HepG2 (cell line): ENCODE measurements around the gene GNB3. TPM values are rescaled to one million over a fixed set of nuclear protein-coding genes. Genes with fewer than 3 reads are reported as not detected.

Experiments
- AKAP8 ChIP-seq: sonication (generic); formaldehyde crosslinking; IDR thresholded peaks from 2 replicates; pipeline ENCODE4 v1.5.1; 2020; ENCODE audit warnings: mild to moderate bottlenecking, missing genetic modification reagents
- ARID3A ChIP-seq: IDR thresholded peaks from 2 replicates; pipeline ENCODE4 v1.6.1; 2012; ENCODE audit warnings: low read depth, low read length, improper control_type of control experiment
- ARID4A ChIP-seq: sonication (generic); formaldehyde crosslinking; IDR thresholded peaks from 2 replicates; pipeline ENCODE4 v1.5.0; 2020; ENCODE audit warnings: mild to moderate bottlenecking, missing genetic modification reagents, borderline replicate concordance
- ATM ChIP-seq: fragments of 450-650 bp; IDR thresholded peaks from 2 replicates; pipeline ENCODE4 v1.7.1; 2017; ENCODE audit warnings: mild to moderate bottlenecking, borderline replicate concordance
- DRAP1 ChIP-seq: IDR thresholded peaks from 2 replicates; pipeline ENCODE4 v1.6.1; 2016; ENCODE audit warnings: missing genetic modification reagents, missing compliant biosample characterization
- KDM5A ChIP-seq: fragments of 200-600 bp; sonication (generic); IDR thresholded peaks from 2 replicates; pipeline ENCODE4 v1.7.0; 2018; ENCODE audit warnings: antibody characterized with exemption, mild to moderate bottlenecking, low read length, borderline replicate concordance
- MIXL1 ChIP-seq: IDR thresholded peaks from 2 replicates; pipeline ENCODE4 v1.6.1; 2016
- MYC ChIP-seq: sonication (generic); formaldehyde crosslinking; IDR thresholded peaks from 2 replicates; pipeline ENCODE4 v1.9.0; 2021; ENCODE audit warnings: missing genetic modification reagents, borderline replicate concordance
- NKX3-1 ChIP-seq: sonication (generic); formaldehyde crosslinking; IDR thresholded peaks from 2 replicates; pipeline ENCODE4 v1.5.0; 2020; ENCODE audit warnings: missing genetic modification reagents
- REL ChIP-seq: sonication (generic); formaldehyde crosslinking; conservative IDR thresholded peaks from 2 replicates; pipeline ENCODE4 v1.8.0; 2022; ENCODE audit warnings: mild to moderate bottlenecking, missing genetic modification reagents, moderate library complexity
- SAP130 ChIP-seq: IDR thresholded peaks from 2 replicates; pipeline ENCODE4 v1.6.1; 2016; ENCODE audit warnings: low read depth
- SIN3A ChIP-seq: IDR thresholded peaks from 2 replicates; pipeline ENCODE4 v1.6.1; 2011; ENCODE audit warnings: low read depth, mild to moderate bottlenecking, control low read depth, low read length, borderline replicate concordance
- SNAPC2 ChIP-seq: sonication (generic); formaldehyde crosslinking; IDR thresholded peaks from 2 replicates; pipeline ENCODE4 v1.8.1; 2022; ENCODE audit warnings: mild to moderate bottlenecking, missing genetic modification reagents
- STAG1 ChIP-seq: sonication (generic); formaldehyde crosslinking; IDR thresholded peaks from 2 replicates; pipeline ENCODE4 v1.4.0; 2020; ENCODE audit warnings: missing genetic modification reagents
- THYN1 ChIP-seq: sonication (generic); formaldehyde crosslinking; IDR thresholded peaks from 2 replicates; pipeline ENCODE4 v1.8.1; 2023; ENCODE audit warnings: low read depth, mild to moderate bottlenecking, moderate library complexity, missing genetic modification reagents, borderline replicate concordance
- TOPORS ChIP-seq: sonication (generic); formaldehyde crosslinking; IDR thresholded peaks from 2 replicates; pipeline ENCODE4 v1.8.0; 2023; ENCODE audit warnings: mild to moderate bottlenecking, missing genetic modification reagents
- ZC3H4 ChIP-seq: sonication (generic); formaldehyde crosslinking; IDR thresholded peaks from 2 replicates; pipeline ENCODE4 v1.4.0; 2020; ENCODE audit warnings: missing genetic modification reagents, borderline replicate concordance
- ZNF264 ChIP-seq: sonication (generic); formaldehyde crosslinking; IDR thresholded peaks from 2 replicates; pipeline ENCODE4 v1.4.0; 2020; ENCODE audit warnings: missing genetic modification reagents
- ZNF276 ChIP-seq: sonication (generic); formaldehyde crosslinking; IDR thresholded peaks from 2 replicates; pipeline ENCODE4 v1.4.0; 2020; ENCODE audit warnings: mild to moderate bottlenecking, low read depth, missing genetic modification reagents
- ZNF784 ChIP-seq: sonication (generic); formaldehyde crosslinking; IDR thresholded peaks from 2 replicates; pipeline ENCODE4 v1.5.1; 2020; ENCODE audit warnings: missing genetic modification reagents, mild to moderate bottlenecking, borderline replicate concordance
- polyA plus RNA-seq, 8 experiments: library from polyadenylated mRNA; depleted of rRNA in 3 of 8; stranded (reverse) in 7 of 8; unstranded in 1 of 8; fragments of >200 nt; fragmentation: Illumina TruSeq in 4 of 8; extraction: Trizol in 4 of 8; gene quantifications; 2 replicates each; pipeline versions ENCODE4 v1.2.1 to v1.2.3, GENCODE V29; 2011 to 2016; ENCODE audit warnings: low read depth in 4 of 8, missing spikeins in 1 of 8, mixed read lengths in 1 of 8; ENCODE audit not compliant: insufficient read depth in 1 of 8
- total RNA-seq, 5 experiments: library from RNA; depleted of rRNA; stranded (reverse); fragments of >200 nt; fragmentation: Illumina TruSeq; extraction: Trizol; gene quantifications; 2 replicates each; pipeline ENCODE4 v1.2.3, GENCODE V29; 2016; ENCODE audit warnings: low read depth in 1 of 5

Gene GNB3
- total and polyA plus RNA-seq, 2 of the 13 experiments (the other 11 are each of a cell fraction or from before 2014, with no cell fraction given) = 1.3 to 3.6 TPM

GRCh38 chr12:6851153-6851920 lies 10.6 kb downstream of the GNB3 start, which contains the start of gene CDCA3 (continued):
- TF ChIP-seq TOPORS (CRISPR knock-in tag) = peak; percentile 72; the same call in 1 of the 2 replicates
- no peak for TF ChIP-seq MIXL1 (CRISPR knock-in tag)
- 0 out of 2 replicates have a peak, but pooled peaks have one; percentile 2 for TF ChIP-seq ARID3A
- peak; percentile 48; the same call in 1 of the 2 replicates for TF ChIP-seq MYC (CRISPR knock-in tag)
- TF ChIP-seq SNAPC2 (CRISPR knock-in tag) = peak; percentile 63; the same call in 1 of the 2 replicates
- 0 out of 2 replicates have a peak, but pooled peaks have one; percentile 31 for TF ChIP-seq ZNF784 (CRISPR knock-in tag)
- TF ChIP-seq ZNF276 = 0 out of 2 replicates have a peak, but pooled peaks have one; percentile 6
- peak; percentile 46; the same call in 1 of the 2 replicates for TF ChIP-seq NKX3-1 (CRISPR knock-in tag)
- TF ChIP-seq SIN3A = peak; percentile 96
- TF ChIP-seq ZNF264 (CRISPR knock-in tag) = 0 out of 2 replicates have a peak, but pooled peaks have one; percentile 35
- 0 out of 2 replicates have a peak, but pooled peaks have one; percentile 6 for TF ChIP-seq STAG1 (CRISPR knock-in tag)
- peak; percentile 47; the same call in 1 of the 2 replicates for TF ChIP-seq REL (CRISPR knock-in tag)
- peak; percentile 95 for TF ChIP-seq KDM5A
- no peak for TF ChIP-seq THYN1 (CRISPR knock-in tag)
- no peak for TF ChIP-seq ZC3H4 (CRISPR knock-in tag)
- peak; percentile 93 for TF ChIP-seq ARID4A (CRISPR knock-in tag)
- no peak for TF ChIP-seq ATM
- peak; percentile 93 for TF ChIP-seq DRAP1 (CRISPR knock-in tag)
- no peak for TF ChIP-seq AKAP8 (CRISPR knock-in tag)
- TF ChIP-seq SAP130 (CRISPR knock-in tag) = peak; percentile 96
